DOHH2 (cell line): Measurements from ENCODE around the gene ABLIM1.

Experiments
- H3F3A ChIP-seq: fragments of 200-600 bp; sonication (generic), shearing (Covaris generic); 2 replicates; pipeline ENCODE4 v1.6.0; 2016; ENCODE audit warnings: antibody characterized with exemption, mild to moderate bottlenecking; ENCODE audit not compliant: control insufficient read depth, insufficient read depth
- H3K27ac ChIP-seq: fragments of 200-600 bp; sonication (generic); 2 replicates; pipeline ENCODE4 v1.5.1; 2014; ENCODE audit warnings: low read depth, mild to moderate bottlenecking, low read length, moderate library complexity
- H3K27me3 ChIP-seq: fragments of 200-600 bp; sonication (generic); 2 replicates; pipeline ENCODE4 v1.6.1; 2014; ENCODE audit warnings: mild to moderate bottlenecking, low read length, mixed read lengths; ENCODE audit not compliant: control insufficient read depth
- H3K36me3 ChIP-seq: fragments of 200-600 bp; sonication (generic); 2 replicates; pipeline ENCODE4 v1.6.1; 2014; ENCODE audit warnings: mild to moderate bottlenecking, low read length, moderate library complexity, mixed read lengths; ENCODE audit not compliant: control insufficient read depth
- H3K4me1 ChIP-seq: fragments of 200-600 bp; sonication (generic); 2 replicates; pipeline ENCODE4 v1.6.1; 2014; ENCODE audit warnings: mild to moderate bottlenecking, low read length, mixed read lengths; ENCODE audit not compliant: control insufficient read depth
- H3K4me2 ChIP-seq: fragments of 200-600 bp; sonication (generic); 2 replicates; pipeline ENCODE4 v1.6.0; 2014; ENCODE audit warnings: mild to moderate bottlenecking, low read length, moderate library complexity
- H3K4me3 ChIP-seq: fragments of 200-600 bp; sonication (generic); 2 replicates; pipeline ENCODE4 v1.5.1; 2014; ENCODE audit warnings: mild to moderate bottlenecking, low read length, mixed read lengths
- H3K79me2 ChIP-seq: fragments of 200-600 bp; sonication (generic); 2 replicates; pipeline ENCODE4 v1.6.1; 2014; ENCODE audit warnings: mild to moderate bottlenecking, low read length, mixed read lengths; ENCODE audit not compliant: control insufficient read depth
- H3K9me2 ChIP-seq: fragments of 200-600 bp; sonication (generic); replicated peaks from 2 replicates; pipeline ENCODE4 v1.6.1; 2014; ENCODE audit warnings: mild to moderate bottlenecking, low read length, mixed read lengths; ENCODE audit not compliant: control insufficient read depth
- H3K9me3 ChIP-seq: fragments of 200-600 bp; sonication (generic); 2 replicates; pipeline ENCODE4 v1.6.1; 2014; ENCODE audit warnings: antibody characterized with exemption, low read length, mixed read lengths; ENCODE audit not compliant: control insufficient read depth, insufficient read depth
- H4K20me1 ChIP-seq: fragments of 200-600 bp; sonication (generic); 2 replicates; pipeline ENCODE4 v1.6.0; 2014; ENCODE audit warnings: low read depth, mild to moderate bottlenecking, antibody characterized with exemption, low read length, moderate library complexity; ENCODE audit not compliant: control insufficient read depth, insufficient read depth
- EZH2phosphoT487 ChIP-seq: fragments of 200-600 bp; sonication (generic); IDR thresholded peaks from 2 replicates; pipeline ENCODE4 v1.6.1; 2017; ENCODE audit warnings: borderline replicate concordance, mild to moderate bottlenecking, antibody characterized with exemption, low read length, moderate library complexity, mixed read lengths
- TF ChIP-seq, protein P1 (sequence below): fragments of 200-600 bp; sonication (generic); IDR thresholded peaks from one replicate; pipeline ENCODE4 v1.5.1; 2014; ENCODE audit warnings: antibody characterized with exemption, mild to moderate bottlenecking, low read depth, low read length; ENCODE audit not compliant: poor library complexity, severe bottlenecking

The ABLIM1 gene

DNA sequence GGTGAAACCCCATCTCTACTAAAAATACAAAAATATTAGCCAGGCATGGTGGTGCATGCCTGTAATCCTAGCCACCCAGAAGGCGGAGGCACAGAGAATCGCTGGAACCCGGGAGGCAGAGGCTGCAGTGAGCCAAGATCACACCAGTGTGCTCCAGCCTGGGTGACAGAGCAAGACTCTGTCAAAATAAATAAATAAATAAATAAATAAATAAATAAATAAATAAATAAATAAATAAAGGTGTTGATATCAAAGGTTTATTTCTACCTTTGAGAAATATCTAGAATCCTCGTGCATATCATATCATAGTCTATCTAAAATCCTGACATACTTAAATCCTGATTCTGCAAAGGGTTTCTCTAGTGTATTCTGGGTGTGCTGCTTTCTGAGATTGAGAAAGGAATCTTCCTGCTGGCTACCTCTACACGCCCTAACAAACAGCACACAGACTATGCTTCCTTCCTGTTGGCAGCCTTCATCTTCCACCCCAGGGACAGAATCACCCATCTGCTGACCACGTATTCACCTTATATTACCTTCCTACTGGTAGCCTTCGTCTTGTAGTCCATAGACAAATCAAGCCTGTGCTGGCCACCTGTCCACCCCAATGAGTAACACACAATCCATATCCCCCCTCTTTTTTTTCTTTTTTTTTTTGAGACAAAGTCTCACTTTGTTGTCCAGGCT, 8.7 kb downstream of the ABLIM1 start:
- H3K9me3 ChIP-seq: no peaks in the 10 kb centered on the region
- H3K4me3 ChIP-seq: no peak overlapping the region
- no peaks in the 10 kb centered on the region for H3F3A ChIP-seq
- no peaks in the 10 kb centered on the region for H4K20me1 ChIP-seq
- TF ChIP-seq, protein P1, sequence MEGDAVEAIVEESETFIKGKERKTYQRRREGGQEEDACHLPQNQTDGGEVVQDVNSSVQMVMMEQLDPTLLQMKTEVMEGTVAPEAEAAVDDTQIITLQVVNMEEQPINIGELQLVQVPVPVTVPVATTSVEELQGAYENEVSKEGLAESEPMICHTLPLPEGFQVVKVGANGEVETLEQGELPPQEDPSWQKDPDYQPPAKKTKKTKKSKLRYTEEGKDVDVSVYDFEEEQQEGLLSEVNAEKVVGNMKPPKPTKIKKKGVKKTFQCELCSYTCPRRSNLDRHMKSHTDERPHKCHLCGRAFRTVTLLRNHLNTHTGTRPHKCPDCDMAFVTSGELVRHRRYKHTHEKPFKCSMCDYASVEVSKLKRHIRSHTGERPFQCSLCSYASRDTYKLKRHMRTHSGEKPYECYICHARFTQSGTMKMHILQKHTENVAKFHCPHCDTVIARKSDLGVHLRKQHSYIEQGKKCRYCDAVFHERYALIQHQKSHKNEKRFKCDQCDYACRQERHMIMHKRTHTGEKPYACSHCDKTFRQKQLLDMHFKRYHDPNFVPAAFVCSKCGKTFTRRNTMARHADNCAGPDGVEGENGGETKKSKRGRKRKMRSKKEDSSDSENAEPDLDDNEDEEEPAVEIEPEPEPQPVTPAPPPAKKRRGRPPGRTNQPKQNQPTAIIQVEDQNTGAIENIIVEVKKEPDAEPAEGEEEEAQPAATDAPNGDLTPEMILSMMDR: no peak
- TF ChIP-seq EZH2phosphoT487: no peak
- H3K4me2 ChIP-seq: no peak overlapping the region
- H3K79me2 ChIP-seq: no peaks in the 10 kb centered on the region
- H3K36me3 ChIP-seq: no peaks in the 10 kb centered on the region
- no peak overlapping the region for H3K27ac ChIP-seq
- no peaks in the 10 kb centered on the region for H3K4me1 ChIP-seq
- no peaks in the 10 kb centered on the region for H3K9me2 ChIP-seq
- H3K27me3 ChIP-seq: 0 out of 2 replicates have a peak, but pooled peaks cover 3% of the 10 kb centered on the region

DNA sequence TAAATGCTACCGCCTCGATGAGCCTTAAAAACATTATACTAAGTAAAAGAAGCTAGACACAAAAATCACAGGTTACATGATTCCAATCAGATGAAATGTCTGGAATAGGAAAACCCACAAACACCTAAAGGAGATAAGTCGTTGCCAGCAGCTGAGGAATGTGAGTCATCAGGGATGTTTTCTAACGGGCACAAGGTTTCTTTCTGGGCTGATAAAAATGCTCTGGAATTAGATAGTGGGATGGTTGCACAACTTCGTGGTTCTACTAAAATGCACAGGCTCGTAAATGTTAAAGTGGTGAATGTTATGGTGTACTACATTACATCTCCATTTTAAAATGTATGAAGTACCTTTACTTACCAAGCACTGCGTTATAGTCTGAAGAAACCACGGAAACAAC, 9.7 kb downstream of the ABLIM1 start:
- Histone ChIP-seq H3K27ac (no peak overlapping the region), H3K9me3 (no peaks in the 10 kb centered on the region), H3K4me3 (no peak overlapping the region), H3K36me3 (no peaks in the 10 kb centered on the region), H3K9me2 (no peaks in the 10 kb centered on the region), H4K20me1 (no peaks in the 10 kb centered on the region), H3F3A (no peaks in the 10 kb centered on the region), H3K4me2 (no peak overlapping the region), H3K27me3 (0 out of 2 replicates have a peak, but pooled peaks cover 3% of the 10 kb centered on the region), H3K79me2 (no peaks in the 10 kb centered on the region), H3K4me1 (no peaks in the 10 kb centered on the region)
- TF ChIP-seq, protein P1: no peak
- TF ChIP-seq EZH2phosphoT487: no peak

DNA sequence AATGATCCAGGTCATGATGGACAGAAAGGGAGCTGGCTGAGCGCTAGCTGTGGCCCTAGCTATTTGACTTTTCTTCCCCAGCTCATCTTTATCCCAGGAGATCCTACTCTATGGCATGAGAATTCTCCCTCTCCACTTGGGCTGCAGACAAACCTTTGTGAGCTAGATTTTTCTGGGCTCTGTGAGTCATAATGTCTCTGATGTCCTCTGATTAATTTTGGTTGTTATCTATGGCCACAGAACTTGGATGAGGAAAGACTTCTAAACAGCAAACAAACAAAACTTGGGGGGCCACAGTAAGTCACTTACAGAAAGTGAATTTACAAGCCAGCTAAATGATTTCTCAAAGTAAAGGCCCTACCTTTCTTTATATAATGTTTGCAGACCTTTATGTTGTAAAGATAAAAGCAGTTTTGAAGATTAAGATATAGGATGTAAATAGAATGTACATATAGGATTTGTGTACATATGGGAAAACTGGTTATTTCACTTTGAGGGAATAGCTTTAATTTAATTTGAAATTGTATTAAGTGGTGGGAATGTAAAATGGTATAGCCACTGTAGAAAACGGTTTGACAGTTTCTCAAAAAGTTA, 10.4 kb downstream of the ABLIM1 start:
- no peaks in the 10 kb centered on the region for H3K9me3 ChIP-seq
- 0 out of 2 replicates have a peak, but pooled peaks cover 3% of the 10 kb centered on the region for H3K27me3 ChIP-seq
- no peak overlapping the region for H3K4me3 ChIP-seq
- no peaks in the 10 kb centered on the region for H3K79me2 ChIP-seq
- no peak for TF ChIP-seq EZH2phosphoT487
- TF ChIP-seq, protein P1: no peak
- H3K4me2 ChIP-seq: no peak overlapping the region
- H3K27ac ChIP-seq: no peak overlapping the region
- no peaks in the 10 kb centered on the region for H3K36me3 ChIP-seq
- no peaks in the 10 kb centered on the region for H3K4me1 ChIP-seq
- H4K20me1 ChIP-seq: no peaks in the 10 kb centered on the region
- no peaks in the 10 kb centered on the region for H3F3A ChIP-seq
- no peaks in the 10 kb centered on the region for H3K9me2 ChIP-seq
